NCI-H1436 (cell line): ENCODE results near the gene SLC10A7.

Source experiments
- DNase-seq: peaks from one replicate; lab custom pipeline; 2025; lab: John Stamatoyannopoulos, UW

Gene SLC10A7

DNA sequence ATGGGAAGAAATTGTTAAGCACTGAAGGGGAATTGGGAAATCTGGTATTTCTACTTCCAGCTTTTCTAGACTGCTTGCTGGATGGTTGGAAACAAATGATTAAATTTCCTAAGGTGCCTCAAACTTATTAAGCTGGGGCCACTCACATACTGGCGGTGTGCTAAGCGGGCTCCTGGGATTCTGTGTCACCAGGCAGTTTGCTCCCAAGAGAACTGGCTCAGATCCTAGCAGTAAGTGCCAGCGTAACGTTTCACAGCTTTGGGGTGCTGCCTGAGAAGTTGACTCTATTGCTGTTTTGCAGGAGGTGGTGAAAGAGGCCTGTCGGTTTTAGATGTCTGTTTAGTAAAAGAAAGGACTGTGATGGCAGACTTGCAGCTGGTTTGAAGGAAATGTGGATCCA, 314.3 kb downstream of the SLC10A7 start:
- DNase-seq: no peak
